ENCODE results near the gene SH3BP2. TPM values are rescaled to one million over a fixed set of nuclear protein-coding genes. Genes with fewer than 3 reads are reported as not detected.

Gene SH3BP2
- total RNA-seq, 4 donors from 2014 or later = 26.2 to 109 (median 66.0) TPM

DNA sequence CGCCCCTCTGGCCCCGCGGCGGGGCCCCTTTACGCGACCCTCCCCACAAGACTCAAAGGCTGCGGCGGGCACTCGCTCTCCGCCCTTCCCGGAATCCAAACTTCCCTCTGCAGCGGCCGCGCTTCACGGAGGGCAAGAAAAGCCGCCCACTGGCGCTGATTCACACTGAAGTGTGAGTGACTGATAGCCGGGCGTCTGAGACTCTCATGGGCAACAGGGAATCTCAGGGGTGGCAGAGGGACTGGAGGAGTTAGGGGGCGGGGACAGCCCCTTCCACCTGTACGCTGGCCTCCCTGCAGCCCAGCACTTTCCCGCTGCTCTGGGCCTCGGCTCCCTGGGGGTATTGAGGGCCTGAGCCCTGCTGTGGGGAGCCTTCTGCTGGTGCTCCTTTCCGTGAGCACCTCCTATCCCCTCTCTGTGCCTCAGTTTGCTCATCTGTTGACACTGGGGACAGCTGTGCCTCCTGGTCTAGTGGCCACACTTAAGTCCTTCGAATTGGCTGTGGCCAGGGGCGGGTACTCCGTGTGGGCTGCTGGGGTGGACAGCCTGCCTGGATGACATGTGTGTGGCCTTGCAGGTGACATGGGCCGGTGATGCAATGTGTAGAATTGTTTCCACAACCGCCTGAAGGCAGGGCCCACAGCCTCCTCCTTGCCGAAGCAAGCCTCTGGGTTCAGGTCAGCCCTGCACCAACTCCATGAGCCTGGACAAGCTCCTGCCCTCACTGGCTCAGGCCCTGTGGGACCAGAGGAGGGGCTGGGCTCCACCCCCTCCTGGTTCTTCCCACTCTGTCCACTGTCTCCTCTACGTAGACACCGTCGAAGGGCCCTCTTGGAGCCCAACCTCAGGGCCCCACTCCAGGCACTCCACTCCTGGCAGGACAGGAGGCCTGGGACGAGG, 951 bp downstream of the SH3BP2 start:
- DNase-seq (ENCODE audit: low spot score) (no peak), ATAC-seq (ENCODE audit: low FRiP score) (no peak)
- TF ChIP-seq, protein P1, sequence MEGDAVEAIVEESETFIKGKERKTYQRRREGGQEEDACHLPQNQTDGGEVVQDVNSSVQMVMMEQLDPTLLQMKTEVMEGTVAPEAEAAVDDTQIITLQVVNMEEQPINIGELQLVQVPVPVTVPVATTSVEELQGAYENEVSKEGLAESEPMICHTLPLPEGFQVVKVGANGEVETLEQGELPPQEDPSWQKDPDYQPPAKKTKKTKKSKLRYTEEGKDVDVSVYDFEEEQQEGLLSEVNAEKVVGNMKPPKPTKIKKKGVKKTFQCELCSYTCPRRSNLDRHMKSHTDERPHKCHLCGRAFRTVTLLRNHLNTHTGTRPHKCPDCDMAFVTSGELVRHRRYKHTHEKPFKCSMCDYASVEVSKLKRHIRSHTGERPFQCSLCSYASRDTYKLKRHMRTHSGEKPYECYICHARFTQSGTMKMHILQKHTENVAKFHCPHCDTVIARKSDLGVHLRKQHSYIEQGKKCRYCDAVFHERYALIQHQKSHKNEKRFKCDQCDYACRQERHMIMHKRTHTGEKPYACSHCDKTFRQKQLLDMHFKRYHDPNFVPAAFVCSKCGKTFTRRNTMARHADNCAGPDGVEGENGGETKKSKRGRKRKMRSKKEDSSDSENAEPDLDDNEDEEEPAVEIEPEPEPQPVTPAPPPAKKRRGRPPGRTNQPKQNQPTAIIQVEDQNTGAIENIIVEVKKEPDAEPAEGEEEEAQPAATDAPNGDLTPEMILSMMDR (IDR thresholded peaks at IDR 0.05) = no peak

- no peak for DNase-seq (ENCODE audit: low spot score)
- TF ChIP-seq, protein P1 (IDR thresholded peaks at IDR 0.05) = no peak
- peak; percentile 38 for ATAC-seq (ENCODE audit: low FRiP score)
Observed at GRCh38 chr4:2794486-2795299, 1.8 kb downstream of the SH3BP2 start.

GRCh38 chr4:2795300-2795892, 2.5 kb downstream of the SH3BP2 start:
- TF ChIP-seq, protein P1 (IDR thresholded peaks at IDR 0.05) = no peak
- ATAC-seq (ENCODE audit: low FRiP score) (no peak), DNase-seq (ENCODE audit: low spot score) (no peak)

DNA sequence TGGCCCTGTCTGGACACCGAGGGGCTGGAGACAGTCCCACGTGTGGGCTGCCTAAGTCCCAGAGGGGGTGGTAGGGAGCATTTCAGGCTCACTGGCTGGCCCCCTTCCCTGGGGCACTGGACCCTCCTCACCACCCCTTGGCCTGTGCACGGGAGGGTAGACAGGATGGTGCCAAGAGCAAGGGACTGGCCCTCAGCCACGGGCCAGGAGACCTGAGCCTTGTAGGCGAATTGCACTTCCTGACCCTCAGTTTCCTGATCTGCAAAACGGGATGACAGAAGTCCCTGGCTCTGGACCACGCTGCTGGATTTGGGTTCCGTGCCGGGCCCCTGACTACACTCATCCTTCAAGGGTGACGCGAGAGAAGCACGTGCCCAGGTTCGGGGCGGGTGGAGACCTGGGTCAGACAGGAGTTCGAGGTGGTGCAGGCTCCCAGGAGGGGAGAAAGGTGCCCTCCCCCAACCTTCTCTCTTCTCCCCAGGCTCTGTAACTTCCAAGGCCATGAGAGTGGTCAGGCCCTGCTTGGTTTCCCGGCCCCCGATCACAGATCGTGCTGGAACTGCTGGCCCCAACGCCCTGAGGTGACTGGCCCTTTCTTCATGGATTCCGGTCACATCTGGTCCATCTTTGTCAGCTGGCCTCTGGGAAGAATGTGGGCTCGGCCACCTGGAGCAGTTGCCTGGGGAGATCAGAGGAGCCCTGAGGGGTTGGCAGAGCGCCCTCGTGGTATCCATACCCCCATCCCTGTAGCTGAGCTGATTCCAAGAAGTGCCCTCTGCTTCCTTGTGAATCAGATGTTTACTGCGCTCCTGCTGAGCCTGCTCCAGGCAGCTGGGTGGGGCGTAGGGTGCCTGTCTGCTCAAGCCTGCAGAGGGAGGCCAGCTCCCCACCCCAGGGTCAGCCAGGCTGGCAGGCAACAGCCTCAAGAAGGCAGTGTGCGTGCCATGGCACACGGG, 3.3 kb downstream of the SH3BP2 start:
- ATAC-seq (ENCODE audit: low FRiP score) = peak; percentile 14

DNA sequence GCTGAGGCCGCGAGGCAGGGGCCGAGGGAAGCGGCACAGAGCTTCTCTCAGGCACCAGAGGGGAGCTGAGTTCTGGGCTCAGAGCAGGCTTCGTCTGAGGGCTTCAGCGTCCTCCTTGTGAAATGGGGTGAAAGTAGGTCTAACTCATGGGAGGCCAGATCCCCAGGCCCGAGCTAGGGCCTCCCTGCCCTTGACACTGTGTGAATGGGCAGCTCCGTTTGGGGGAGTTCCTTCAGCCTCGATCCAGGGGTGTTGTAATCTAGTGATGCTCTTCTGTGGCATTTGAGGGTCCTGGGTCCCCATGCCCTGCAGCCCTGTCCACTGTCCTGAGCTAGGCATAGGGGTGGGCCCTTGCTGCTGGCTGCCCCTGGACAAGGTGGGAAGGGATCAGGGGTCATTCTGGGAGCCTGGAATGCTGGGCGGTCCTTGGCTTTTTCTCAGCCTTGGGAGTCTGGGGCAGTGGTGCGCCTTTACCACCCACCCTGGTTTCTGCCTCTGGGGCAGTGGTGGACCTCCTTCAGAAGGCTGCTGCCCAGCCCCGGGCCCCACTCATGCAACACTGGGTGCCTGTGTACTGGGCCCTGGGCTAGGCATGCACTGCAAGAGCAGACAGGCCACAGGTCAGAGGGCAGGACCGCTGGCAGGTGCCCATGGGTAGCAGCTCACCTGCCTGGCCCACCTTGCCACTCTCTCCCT, 4.1 kb downstream of the SH3BP2 start:
- TF ChIP-seq, protein P1 (IDR thresholded peaks at IDR 0.05) = no peak
- DNase-seq (ENCODE audit: low spot score) (no peak), ATAC-seq (ENCODE audit: low FRiP score) (no peak)

More for the DNA sequence above, 3.3 kb downstream of the SH3BP2 start:
- DNase-seq (ENCODE audit: low spot score) = no peak
- TF ChIP-seq, protein P1 (IDR thresholded peaks at IDR 0.05) = no peak

Measured in omental fat pad (tissue), 4 donors.